Left lung (tissue), 10 donors: ENCODE results near the gene ALPL. TPM values are rescaled to one million over a fixed set of nuclear protein-coding genes. Genes with fewer than 3 reads are reported as not detected.

Source experiments
- ATAC-seq: fragments of 200-7000 bp; cut with Tn5 transposase; one replicate; pipeline ENCODE4 v1.9.1; 2020; ENCODE audit warnings: moderate library complexity
- DNase-seq, 4 donors: peaks; one replicate each; pipeline ENCODE4 v3.0.0-alpha.2; 2013 to 2020
- H3K27ac ChIP-seq, 2 donors: fragments of 200-600 bp; sonication (generic) in 1 of 2; one replicate each; pipeline versions ENCODE4 v1.5.0 to v1.8.0; 2020 to 2021
- H3K27me3 ChIP-seq, 2 donors: fragments of 200-600 bp; sonication (generic) in 1 of 2; one replicate each; pipeline versions ENCODE4 v1.5.0 to v1.8.0; 2020 to 2021
- H3K36me3 ChIP-seq, 2 donors: fragments of 200-600 bp; sonication (generic) in 1 of 2; one replicate each; pipeline versions ENCODE4 v1.5.0 to v1.8.0; 2020 to 2021
- H3K4me1 ChIP-seq, 2 donors: fragments of 200-600 bp; one replicate each; pipeline ENCODE4 v1.8.0; 2021
- H3K4me3 ChIP-seq, 2 donors: fragments of 200-600 bp; sonication (generic) in 1 of 2; one replicate each; pipeline versions ENCODE4 v1.5.0 to v1.8.0; 2020 to 2021; ENCODE audit warnings: mild to moderate bottlenecking in 1 of 2
- H3K9me3 ChIP-seq, 2 donors: fragments of 200-600 bp; sonication (generic) in 1 of 2; one replicate each; pipeline versions ENCODE4 v1.5.0 to v1.8.0; 2020 to 2021
- CTCF ChIP-seq, 2 donors: fragments of 200-600 bp; sonication (generic) in 1 of 2; IDR thresholded peaks; one replicate each; pipeline versions ENCODE4 v1.5.0 to v1.8.0; 2021; ENCODE audit warnings: antibody characterized with exemption in 2 of 2
- intact Hi-C, 2 donors: fragments of 100-400 bp; cut with DNase I; formaldehyde crosslinking; loops; one replicate each; pipeline versions ENCODE4 v1.11.2 to v1.14.2; 2022
- polyA plus RNA-seq, 6 donors: library from polyadenylated mRNA; unstranded; fragments of 120-200 nt; gene quantifications; one replicate each; pipeline ENCODE4 v1.2.1, GENCODE V29; 2013; ENCODE audit not compliant: insufficient read length in 6 of 6
- total RNA-seq, 2 donors: library from RNA; stranded (reverse); fragmentation: NEBNext Ultra II Directional; extraction: Animal tissue kit (Norgen Biotek cat#: 25700); gene quantifications; one replicate each; pipeline ENCODE4 v1.2.1, GENCODE V29; 2021
- donor health status: DM: no; HTN: yes; CAD: no.
- donor health status: DM: no; HTN: no; CAD: no.

ALPL gene
- total and polyA plus RNA-seq, 8 donors = 1.0 to 198 (median 1.5) TPM

GRCh38 chr1:21624571-21625389, 115.6 kb downstream of the ALPL start:
- Histone ChIP-seq H3K27ac (peak overlapping the region in 1 of 2 donors; percentile 33), H3K4me3 (no peak overlapping the region), H3K9me3 (no peaks in the 10 kb centered on the region), H3K36me3 (no peaks in the 10 kb centered on the region), H3K4me1 (peaks cover 0 to 8% of the 10 kb centered on the region in 2 donors), H3K27me3 (peaks cover 5 to 60% of the 10 kb centered on the region in 2 donors)
- no peak for TF ChIP-seq CTCF (IDR thresholded peaks at IDR 0.05)
- intact Hi-C loops = no loop called here
- DNase-seq = no peak
- ATAC-seq = no peak

GRCh38 chr1:21625390-21626190, 116.4 kb downstream of the ALPL start:
- ATAC-seq (no peak), DNase-seq (no peak)
- no peak overlapping the region for H3K27ac ChIP-seq

GRCh38 chr1:21626921-21627339, 117.7 kb downstream of the ALPL start:
- DNase-seq = no peak
- intact Hi-C loops = no loop called here
- Histone ChIP-seq H3K9me3 (no peaks in the 10 kb centered on the region), H3K27ac (no peak overlapping the region), H3K4me3 (no peak overlapping the region), H3K27me3 (peaks cover 2 to 60% of the 10 kb centered on the region in 2 donors), H3K4me1 (peaks cover 0 to 8% of the 10 kb centered on the region in 2 donors), H3K36me3 (no peaks in the 10 kb centered on the region)
- no peak for TF ChIP-seq CTCF (IDR thresholded peaks at IDR 0.05)
- no peak for ATAC-seq

More at GRCh38 chr1:21625390-21626190, 116.4 kb downstream of the ALPL start:
- H3K4me1 ChIP-seq = peaks cover 0 to 8% of the 10 kb centered on the region in 2 donors
- peaks cover 5 to 60% of the 10 kb centered on the region in 2 donors for H3K27me3 ChIP-seq
- TF ChIP-seq CTCF (IDR thresholded peaks at IDR 0.05) = no peak
- H3K36me3 ChIP-seq = no peaks in the 10 kb centered on the region
- intact Hi-C loops = no loop called here
- H3K9me3 ChIP-seq = no peaks in the 10 kb centered on the region
- no peak overlapping the region for H3K4me3 ChIP-seq

Other genes with a start within 250 kb of the ALPL start
- gene ECE1, start 219.0 kb upstream of the ALPL start, total RNA-seq = 100 to 1,000 TPM in 1 of 2 donors, 10 to 100 TPM in 1; 91.7 to 107 TPM
- 10 to 100 TPM; 76.7 to 91.7 (median 79.6) TPM for gene ECE1, start 219.0 kb upstream of the ALPL start, polyA plus RNA-seq
- gene NBPF3, start 69.3 kb upstream of the ALPL start, total RNA-seq = 10 to 100 TPM in 1 of 2 donors, 1 to 10 TPM in 1; 3.6 to 11.6 TPM
- 10 to 100 TPM; 14.2 to 23.5 (median 19.5) TPM for gene NBPF3, start 69.3 kb upstream of the ALPL start, polyA plus RNA-seq
- 10 to 100 TPM; 20.7 to 44.2 TPM for gene RAP1GAP, start 159.9 kb downstream of the ALPL start, total RNA-seq
- 10 to 100 TPM; 22.9 to 59.3 (median 46.1) TPM for gene RAP1GAP, start 159.9 kb downstream of the ALPL start, polyA plus RNA-seq